ENCODE data around the gene ZKSCAN1.

DNA sequence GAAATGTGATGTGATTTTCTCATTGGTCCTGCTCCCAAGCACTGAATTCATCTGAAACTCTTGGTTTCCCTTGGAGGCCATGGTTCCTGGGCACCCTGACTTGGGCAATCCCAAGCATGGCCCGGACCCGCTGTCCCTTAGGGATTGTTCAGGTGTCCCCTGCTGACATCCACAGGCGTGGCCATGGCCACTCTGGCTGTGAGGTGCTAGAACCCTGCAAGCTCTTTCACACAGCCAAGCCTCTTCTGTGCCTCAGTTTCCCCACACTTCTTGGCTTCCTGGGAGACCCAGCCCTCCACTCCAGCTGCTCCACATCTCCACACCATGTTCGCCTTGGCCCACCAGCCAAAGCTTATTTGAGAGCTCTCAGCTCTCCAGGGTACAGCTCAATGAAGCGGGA, 27.6 kb upstream of the ZKSCAN1 start:
- TF ChIP-seq, protein P1, sequence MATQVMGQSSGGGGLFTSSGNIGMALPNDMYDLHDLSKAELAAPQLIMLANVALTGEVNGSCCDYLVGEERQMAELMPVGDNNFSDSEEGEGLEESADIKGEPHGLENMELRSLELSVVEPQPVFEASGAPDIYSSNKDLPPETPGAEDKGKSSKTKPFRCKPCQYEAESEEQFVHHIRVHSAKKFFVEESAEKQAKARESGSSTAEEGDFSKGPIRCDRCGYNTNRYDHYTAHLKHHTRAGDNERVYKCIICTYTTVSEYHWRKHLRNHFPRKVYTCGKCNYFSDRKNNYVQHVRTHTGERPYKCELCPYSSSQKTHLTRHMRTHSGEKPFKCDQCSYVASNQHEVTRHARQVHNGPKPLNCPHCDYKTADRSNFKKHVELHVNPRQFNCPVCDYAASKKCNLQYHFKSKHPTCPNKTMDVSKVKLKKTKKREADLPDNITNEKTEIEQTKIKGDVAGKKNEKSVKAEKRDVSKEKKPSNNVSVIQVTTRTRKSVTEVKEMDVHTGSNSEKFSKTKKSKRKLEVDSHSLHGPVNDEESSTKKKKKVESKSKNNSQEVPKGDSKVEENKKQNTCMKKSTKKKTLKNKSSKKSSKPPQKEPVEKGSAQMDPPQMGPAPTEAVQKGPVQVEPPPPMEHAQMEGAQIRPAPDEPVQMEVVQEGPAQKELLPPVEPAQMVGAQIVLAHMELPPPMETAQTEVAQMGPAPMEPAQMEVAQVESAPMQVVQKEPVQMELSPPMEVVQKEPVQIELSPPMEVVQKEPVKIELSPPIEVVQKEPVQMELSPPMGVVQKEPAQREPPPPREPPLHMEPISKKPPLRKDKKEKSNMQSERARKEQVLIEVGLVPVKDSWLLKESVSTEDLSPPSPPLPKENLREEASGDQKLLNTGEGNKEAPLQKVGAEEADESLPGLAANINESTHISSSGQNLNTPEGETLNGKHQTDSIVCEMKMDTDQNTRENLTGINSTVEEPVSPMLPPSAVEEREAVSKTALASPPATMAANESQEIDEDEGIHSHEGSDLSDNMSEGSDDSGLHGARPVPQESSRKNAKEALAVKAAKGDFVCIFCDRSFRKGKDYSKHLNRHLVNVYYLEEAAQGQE (IDR thresholded peaks at IDR 0.05; ENCODE audit: low read depth): no peak
- TF ChIP-seq RAD21 (IDR thresholded peaks at IDR 0.05; ENCODE audit: low read depth) (no peak), EP300 (IDR thresholded peaks at IDR 0.05; ENCODE audit: borderline replicate concordance) (no peak), EGR1 (IDR thresholded peaks at IDR 0.05) (no peak), CEBPB (IDR thresholded peaks at IDR 0.05) (no peak), FOXM1 (IDR thresholded peaks at IDR 0.05; ENCODE audit: borderline replicate concordance, low read depth) (no peak), YY1 (IDR thresholded peaks at IDR 0.05; ENCODE audit: low read depth) (no peak), ZBTB7A (IDR thresholded peaks at IDR 0.05; ENCODE audit: low read depth) (no peak), TCF12 (IDR thresholded peaks at IDR 0.05; ENCODE audit: low read depth) (no peak)
- TF ChIP-seq, protein P2, sequence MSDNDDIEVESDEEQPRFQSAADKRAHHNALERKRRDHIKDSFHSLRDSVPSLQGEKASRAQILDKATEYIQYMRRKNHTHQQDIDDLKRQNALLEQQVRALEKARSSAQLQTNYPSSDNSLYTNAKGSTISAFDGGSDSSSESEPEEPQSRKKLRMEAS (IDR thresholded peaks at IDR 0.05): no peak
- TF ChIP-seq, protein P3, sequence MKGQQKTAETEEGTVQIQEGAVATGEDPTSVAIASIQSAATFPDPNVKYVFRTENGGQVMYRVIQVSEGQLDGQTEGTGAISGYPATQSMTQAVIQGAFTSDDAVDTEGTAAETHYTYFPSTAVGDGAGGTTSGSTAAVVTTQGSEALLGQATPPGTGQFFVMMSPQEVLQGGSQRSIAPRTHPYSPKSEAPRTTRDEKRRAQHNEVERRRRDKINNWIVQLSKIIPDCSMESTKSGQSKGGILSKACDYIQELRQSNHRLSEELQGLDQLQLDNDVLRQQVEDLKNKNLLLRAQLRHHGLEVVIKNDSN (IDR thresholded peaks at IDR 0.05): no peak

All from Ishikawa (cell line).